GM18519 (cell line): ENCODE data around the gene TDRD7.
A peak's percentile ranks its signal among the peaks of the same experiment; 100 is the strongest.

ENCODE experiments used
- ATAC-seq: cut with Tn5 transposase; IDR thresholded peaks from one replicate; pipeline ENCODE4 v1.9.1; 2021; ENCODE audit warnings: mild to moderate bottlenecking, moderate library complexity; ENCODE audit not compliant: unreplicated experiment, low FRiP score

TDRD7 gene

GRCh38 chr9:97386733-97387503, 25.0 kb upstream of the TDRD7 start:
- no peak for ATAC-seq

GRCh38 chr9:97387504-97387886, 24.4 kb upstream of the TDRD7 start:
- no peak for ATAC-seq

DNA sequence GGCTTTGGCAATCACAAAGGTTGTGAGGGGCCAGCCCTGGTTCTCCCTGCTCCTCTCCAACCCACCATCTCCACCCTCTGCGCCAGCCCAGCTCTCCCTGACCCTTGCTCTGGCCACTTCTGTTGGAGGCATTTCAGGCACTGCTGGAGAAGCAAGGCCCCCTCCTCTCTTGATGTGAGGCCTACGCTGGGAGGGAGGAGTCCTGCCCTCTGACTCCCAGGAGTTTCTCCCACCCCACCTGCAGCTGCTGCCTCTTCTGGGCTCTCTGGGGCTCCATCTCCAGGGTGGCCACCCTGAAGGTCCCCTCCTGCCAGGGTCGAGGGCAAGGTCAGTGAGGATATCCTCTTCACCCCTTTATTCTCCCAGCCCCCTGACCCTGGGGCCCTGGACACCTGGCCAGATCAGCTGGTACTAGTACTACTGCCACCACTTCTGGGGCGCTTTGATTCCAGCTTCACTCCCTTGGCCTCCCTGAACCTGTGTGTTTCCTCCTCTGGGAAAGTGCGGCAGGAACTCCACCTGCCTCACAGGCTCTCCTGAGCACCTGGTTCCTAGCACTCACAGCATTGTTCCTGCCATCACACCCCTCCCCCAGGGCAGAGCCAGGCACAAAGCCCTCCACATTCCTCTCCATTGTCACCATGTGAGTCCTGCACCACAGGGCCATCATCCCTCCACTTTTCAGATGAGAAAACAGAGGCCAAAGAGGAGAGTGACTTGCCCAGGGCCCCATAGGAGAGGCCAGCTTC, 23.8 kb upstream of the TDRD7 start:
- no peak for ATAC-seq

DNA sequence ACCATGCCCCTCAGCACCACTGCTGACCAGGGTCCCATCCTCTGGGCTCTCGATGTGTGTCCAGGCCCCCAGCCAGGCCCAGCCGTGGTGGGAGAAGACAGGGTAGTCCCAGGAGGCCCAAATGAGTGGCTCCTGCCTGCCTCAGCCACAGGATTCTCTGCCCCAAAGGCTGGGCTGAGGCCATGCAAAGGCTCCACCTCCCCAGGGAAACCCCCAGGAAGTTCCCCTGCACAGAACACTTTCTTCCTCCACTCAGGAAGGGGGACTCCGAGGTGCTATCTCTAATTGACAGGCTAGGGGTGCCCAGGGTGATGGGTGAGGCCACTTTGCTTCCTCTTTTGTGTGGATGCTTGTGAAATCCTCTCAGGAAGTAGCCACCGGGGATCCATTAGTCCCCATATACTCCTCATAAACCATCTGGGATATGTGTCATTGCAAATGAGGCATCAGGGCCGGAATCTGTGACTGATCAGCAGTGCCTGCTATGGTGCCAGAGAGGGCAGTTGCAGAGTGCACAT, 23.1 kb upstream of the TDRD7 start:
- no peak for ATAC-seq

DNA sequence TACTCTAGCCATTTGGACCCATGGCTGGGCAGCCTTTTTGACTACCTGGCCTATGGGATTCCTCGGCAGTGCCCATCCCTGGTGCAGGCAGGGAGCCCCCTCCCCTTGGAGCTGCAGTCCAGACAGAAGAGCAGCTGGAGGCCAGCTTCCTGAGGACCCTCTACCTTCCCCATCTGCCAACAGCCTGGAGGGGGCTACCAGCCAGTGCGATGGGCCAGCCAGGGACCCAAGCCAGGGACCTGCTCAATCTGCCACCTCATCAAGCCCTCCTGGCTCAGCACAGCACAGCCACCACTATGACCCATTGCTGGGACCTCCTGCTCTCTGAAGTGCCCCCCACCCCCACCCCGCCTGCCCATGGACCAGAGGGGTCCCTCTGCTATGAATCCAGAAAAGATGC, 22.6 kb upstream of the TDRD7 start:
- no peak for ATAC-seq

GRCh38 chr9:97390791-97391406, 21.0 kb upstream of the TDRD7 start:
- no peak for ATAC-seq

- no peak for ATAC-seq
Observed at GRCh38 chr9:97394881-97395280, 17.0 kb upstream of the TDRD7 start.

- no peak for ATAC-seq
Observed at GRCh38 chr9:97395745-97396144, 16.2 kb upstream of the TDRD7 start.

DNA sequence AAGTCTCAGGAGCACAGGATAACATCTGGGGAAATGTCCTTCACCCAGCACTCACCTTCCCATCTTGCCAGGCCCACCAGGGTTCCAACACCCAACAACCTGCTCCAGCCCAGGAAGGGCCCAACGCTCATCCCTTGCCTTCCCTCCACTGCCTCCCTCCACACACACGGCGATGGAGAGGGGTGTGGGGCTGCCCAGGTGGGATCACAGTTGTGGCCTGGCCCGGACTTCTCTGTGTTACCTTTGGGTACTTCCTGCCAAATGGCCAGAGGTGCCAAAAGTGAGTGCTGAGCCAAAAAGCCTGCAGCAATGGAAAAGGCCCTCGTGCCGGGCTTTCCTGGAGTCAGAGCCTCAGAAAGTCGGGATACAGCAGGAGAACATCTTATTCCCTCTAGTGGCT, 15.6 kb upstream of the TDRD7 start:
- no peak for ATAC-seq

- ATAC-seq, result no peak
Observed at GRCh38 chr9:97397220-97397619, 14.7 kb upstream of the TDRD7 start.

DNA sequence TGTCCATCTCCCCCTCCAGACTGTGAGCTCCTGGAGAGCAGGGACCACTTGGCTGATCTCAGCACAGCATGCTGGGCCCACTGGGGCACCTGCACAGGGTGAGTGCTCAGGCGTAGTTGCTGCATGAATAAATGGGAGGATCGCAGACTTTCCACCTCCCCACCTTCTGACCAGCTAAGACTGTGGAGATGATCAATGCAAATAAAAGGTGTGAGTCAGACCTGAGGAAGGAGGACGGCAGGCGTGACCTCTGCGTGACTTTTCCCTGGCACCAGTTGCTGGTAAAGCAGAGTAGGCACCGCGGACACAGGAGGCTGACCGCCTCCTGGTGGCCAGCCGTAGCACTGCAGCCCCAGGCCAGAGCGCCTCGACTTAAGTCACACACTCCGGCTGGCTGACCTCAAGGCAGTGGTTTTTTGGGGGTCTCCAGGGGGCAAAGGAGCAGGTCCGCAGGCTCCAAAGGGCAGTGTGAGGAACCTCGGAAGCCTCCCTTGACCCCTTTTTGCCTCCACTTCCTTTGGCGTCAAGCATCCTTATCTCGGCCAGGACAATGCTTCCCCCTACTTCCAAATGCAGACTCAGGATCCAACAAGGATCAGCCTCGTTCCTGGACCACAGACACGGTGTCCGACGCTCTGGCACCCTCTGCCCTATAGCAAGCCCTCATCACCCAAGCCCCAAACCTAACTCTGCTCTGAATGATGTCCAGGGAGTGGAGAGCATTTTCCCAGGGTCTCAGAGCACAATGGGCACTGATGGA, 12.7 kb upstream of the TDRD7 start:
- ATAC-seq, result no peak

GRCh38 chr9:97403746-97404316, 8.1 kb upstream of the TDRD7 start:
- ATAC-seq, result no peak

- ATAC-seq, result no peak
Observed at GRCh38 chr9:97405551-97405950, 6.3 kb upstream of the TDRD7 start.

DNA sequence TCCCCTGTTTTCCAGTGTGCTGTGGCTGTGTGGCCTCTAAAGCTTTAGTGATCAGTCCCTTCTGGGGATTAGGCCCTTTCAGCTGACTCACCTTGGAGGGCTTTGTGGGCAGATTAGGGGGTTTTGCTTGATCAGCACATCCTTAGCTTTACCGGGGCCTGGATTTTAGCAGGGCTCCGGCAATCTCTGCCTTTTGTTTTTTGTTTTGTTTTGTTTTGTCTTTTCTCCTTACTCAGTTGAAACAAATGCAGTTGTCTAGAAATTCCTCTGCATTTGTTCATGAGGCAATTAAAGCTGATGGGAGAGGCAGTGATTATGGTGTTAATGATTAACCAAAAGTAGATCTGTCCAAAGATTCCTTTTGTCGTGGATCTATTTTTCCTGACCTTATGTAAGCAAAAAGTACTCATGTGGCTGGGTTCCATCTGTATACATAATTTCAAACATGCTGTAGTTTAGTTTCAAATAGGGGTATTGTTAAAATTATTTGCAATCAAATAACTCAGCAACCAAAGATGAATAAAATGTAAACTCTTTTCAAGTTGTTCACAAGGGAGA, 5.2 kb upstream of the TDRD7 start:
- no peak for ATAC-seq

GRCh38 chr9:97408562-97408961, 3.3 kb upstream of the TDRD7 start:
- ATAC-seq, result no peak

DNA sequence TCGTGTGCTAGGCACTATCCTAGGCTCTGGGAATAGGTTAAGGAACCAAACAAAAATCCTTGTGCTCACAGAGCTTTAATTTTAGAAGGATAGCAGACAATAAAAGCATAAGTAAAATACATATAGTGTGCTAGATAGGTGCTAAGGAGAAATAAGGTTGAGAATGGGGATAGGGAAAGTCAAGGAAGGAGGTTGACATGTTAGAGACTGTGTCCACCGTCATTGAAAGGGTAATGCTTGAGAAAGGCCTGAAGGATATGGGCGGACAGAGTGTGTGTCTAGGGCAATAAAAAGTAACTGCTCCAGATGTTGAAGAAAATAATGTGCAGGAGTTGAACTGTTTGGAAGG, 482 bp upstream of the TDRD7 start:
- ATAC-seq, result peak; percentile 8

DNA sequence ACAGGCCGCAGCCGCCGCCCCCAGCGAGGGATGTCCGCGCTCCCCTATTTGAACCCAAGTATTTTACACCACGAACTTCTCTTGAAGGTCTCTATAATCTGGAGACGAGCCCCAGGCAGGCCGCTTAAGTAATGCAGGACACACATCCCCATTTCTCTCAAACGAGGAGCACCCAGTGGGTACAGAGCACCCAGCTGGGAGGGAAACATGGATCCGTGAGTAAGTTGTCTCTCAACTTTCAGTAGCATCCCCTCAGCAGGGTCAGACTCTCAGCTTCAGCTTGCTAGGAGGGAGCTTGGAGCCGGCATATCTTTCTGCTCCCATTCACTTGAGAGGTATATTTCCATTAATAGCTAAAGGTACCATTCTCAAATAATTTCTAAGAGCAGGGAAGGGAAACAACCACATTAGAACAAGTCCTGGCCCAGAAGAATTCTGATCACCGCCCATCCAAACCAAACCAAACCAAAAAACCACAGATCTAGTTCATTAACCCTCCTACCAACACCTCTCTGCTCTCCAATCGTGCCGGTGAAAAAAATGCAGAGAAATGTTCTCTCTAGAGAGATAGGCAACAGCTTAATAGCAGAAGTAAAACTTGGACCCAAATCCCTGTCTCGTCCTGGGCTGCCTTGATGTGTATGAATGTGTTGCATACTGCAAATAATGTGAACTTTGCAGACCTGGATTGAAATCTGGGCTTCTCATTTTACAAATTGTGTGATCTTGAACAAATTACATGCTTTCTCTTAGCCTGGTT, 910 bp downstream of the TDRD7 start:
- ATAC-seq, result no peak

GRCh38 chr9:97413462-97413861, 1.6 kb downstream of the TDRD7 start:
- ATAC-seq, result no peak

- no peak for ATAC-seq
Observed at GRCh38 chr9:97415146-97415545, 3.2 kb downstream of the TDRD7 start.
